Measurements from ENCODE around the gene SLC16A2. TPM values are rescaled to one million over a fixed set of nuclear protein-coding genes. Genes with fewer than 3 reads are reported as not detected.
A peak's percentile ranks its signal among the peaks of the same experiment; 100 is the strongest.

SLC16A2 gene
- 8.1 TPM for total RNA-seq
- long read RNA-seq, full-length matches to known transcripts = 11 of 18 reads
- long read RNA-seq, partial matches to known transcripts = 7 of 18 reads
- long read RNA-seq, other reads (novel, unspliced or antisense) = 0 of 18 reads

- Histone ChIP-seq H3K27me3 (no peaks in the 10 kb centered on the region), H3K4me3 (peak within 1 kb of the TSS; percentile 49), H3K9me3 (no peaks in the 10 kb centered on the region), H3K4me1 (no peaks in the 10 kb centered on the region), H3K36me3 (no peaks in the 10 kb centered on the region), H3K27ac (peak within 1 kb of the TSS; percentile 80)
- TF ChIP-seq CTCF (IDR thresholded peaks at IDR 0.05) = no peak
- peak; percentile 72 for ATAC-seq
- peak; percentile 68 for DNase-seq
- intact Hi-C loops (cut with DNase I) = no loop called here
These were observed at the start of gene SLC16A2 for GRCh38 chrX:74421036-74421739. SLC16A2 (plus strand) TSS chrX:74421493; CDS start chrX:74421638, 145 bp downstream.

DNA sequence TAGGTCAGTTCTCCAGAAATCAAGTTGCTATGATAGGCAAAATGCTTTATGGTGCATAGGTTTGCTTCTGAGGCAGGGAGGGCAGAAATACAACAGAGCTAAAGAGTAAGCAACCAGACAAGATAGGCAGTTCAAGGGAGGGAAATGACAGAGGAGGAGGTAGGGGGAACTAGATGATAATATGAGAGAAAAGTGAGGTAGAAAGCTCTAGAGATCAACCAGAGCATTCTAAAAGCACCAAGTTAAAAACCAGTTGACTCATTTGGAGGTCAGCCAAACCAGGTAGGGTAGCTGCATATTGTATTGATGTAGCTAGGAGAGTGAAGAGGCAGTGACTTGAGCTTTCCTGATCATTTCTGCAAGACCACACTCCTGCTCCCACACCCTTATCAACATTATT, 49.0 kb upstream of the SLC16A2 start:
- ATAC-seq = no peak

DNA sequence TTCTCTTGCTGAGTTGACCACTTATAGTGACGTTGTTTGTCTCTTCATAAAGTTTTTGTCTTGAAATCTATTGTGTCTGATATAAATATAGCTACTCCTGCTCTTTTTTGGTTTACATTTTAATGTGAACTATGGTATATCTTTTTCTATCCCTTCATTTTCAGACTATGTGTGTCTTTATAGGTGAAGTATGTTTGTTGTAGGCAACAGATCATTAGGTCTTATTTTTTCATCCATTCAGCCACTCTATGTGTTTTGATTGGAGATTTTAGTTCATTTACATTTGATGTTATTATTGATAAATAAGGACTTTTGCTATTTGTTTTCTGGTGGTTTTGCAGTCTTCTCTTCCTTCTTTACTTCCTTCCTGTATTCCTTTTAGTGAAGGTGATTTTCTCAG, 44.0 kb upstream of the SLC16A2 start:
- DNase-seq (no peak), ATAC-seq (no peak)
- Histone ChIP-seq H3K27ac (no peak overlapping the region), H3K4me3 (no peak overlapping the region), H3K27me3 (no peaks in the 10 kb centered on the region), H3K9me3 (no peaks in the 10 kb centered on the region), H3K36me3 (no peaks in the 10 kb centered on the region), H3K4me1 (no peaks in the 10 kb centered on the region)
- no peak for TF ChIP-seq CTCF (IDR thresholded peaks at IDR 0.05)
- intact Hi-C loops (cut with DNase I) = no loop called here

More for the DNA sequence above, 49.0 kb upstream of the SLC16A2 start:
- Histone ChIP-seq H3K36me3 (no peaks in the 10 kb centered on the region), H3K27ac (no peak overlapping the region), H3K27me3 (no peaks in the 10 kb centered on the region), H3K4me1 (no peaks in the 10 kb centered on the region), H3K9me3 (no peaks in the 10 kb centered on the region), H3K4me3 (no peak overlapping the region)
- TF ChIP-seq CTCF (IDR thresholded peaks at IDR 0.05) = no peak
- DNase-seq = no peak
- intact Hi-C loops (cut with DNase I) = no loop called here

DNA sequence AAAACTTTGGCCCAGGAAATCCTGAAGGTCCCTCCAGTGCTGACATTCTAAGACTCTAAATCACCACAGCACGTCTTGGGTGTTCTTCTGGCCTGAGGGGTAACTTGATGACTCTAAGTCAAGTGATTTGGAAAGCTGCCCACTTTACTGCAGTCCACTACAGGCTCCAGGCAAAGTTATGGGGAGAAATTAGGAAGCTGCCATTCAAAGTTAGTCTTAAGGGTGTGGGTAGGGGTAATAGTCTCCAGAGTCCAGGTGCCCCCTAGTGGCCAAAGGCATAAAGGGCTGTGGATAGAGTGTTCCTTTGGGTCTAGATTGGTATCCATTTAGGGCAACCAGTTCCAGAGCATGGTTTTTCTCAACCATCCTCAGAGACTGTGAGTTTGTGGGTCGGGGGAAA, 38.7 kb upstream of the SLC16A2 start:
- Histone ChIP-seq H3K27me3 (no peaks in the 10 kb centered on the region), H3K4me3 (no peak overlapping the region), H3K4me1 (no peaks in the 10 kb centered on the region), H3K36me3 (no peaks in the 10 kb centered on the region), H3K27ac (no peak overlapping the region), H3K9me3 (no peaks in the 10 kb centered on the region)
- ATAC-seq (peak; percentile 99), DNase-seq (peak; percentile 68)
- TF ChIP-seq CTCF (IDR thresholded peaks at IDR 0.05) = peak; percentile 72
- intact Hi-C loops (cut with DNase I) = loop anchor here (10.0 kb wide), 1 partner anchor 152 kb away; no protein-coding TSS in a partner anchor

DNA sequence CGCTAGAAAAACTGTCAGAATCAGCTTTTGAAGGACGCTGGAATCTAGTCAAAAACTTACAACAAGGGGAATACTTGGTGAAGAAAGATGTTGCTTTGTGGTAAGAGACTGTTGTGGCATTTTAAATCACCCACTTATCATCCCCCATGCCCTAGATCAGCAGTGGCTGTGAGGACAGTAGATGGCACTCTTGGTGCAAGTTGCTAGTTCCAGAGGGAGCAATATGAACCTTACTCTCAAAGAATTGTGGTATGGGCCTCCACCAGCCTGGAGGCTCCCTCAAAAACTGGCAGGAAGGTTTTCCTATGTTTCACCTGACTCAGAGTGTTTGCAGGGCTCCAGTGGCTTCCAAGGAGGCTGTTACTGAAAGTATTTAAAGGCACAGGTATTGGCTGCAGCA, 37.7 kb upstream of the SLC16A2 start:
- H3K9me3 ChIP-seq = no peaks in the 10 kb centered on the region
- no peak overlapping the region for H3K27ac ChIP-seq
- ATAC-seq = peak; percentile 79
- no peak for DNase-seq
- TF ChIP-seq CTCF (IDR thresholded peaks at IDR 0.05) = peak; percentile 49
- intact Hi-C loops (cut with DNase I) = loop anchor here (10.0 kb wide), 1 partner anchor 151 kb away; no protein-coding TSS in a partner anchor
- no peak overlapping the region for H3K4me3 ChIP-seq
- H3K36me3 ChIP-seq = no peaks in the 10 kb centered on the region
- no peaks in the 10 kb centered on the region for H3K4me1 ChIP-seq
- H3K27me3 ChIP-seq = no peaks in the 10 kb centered on the region
